Measurements from ENCODE around the gene ATG2B.

GRCh38 chr14:96280104-96280503 is 83.0 kb downstream of the ATG2B start:
- TF ChIP-seq POLR2AphosphoS5 (IDR thresholded peaks at IDR 0.05; ENCODE audit: low read length) (no peak), BCL3 (IDR thresholded peaks at IDR 0.05; ENCODE audit: borderline replicate concordance, insufficient read depth, low read depth, low read length, poor library complexity, severe bottlenecking) (no peak)
